Natural killer cell (primary cell): Measurements from ENCODE around the gene RNF11. TPM values are rescaled to one million over a fixed set of nuclear protein-coding genes. Genes with fewer than 3 reads are reported as not detected.

Source experiments
- ATAC-seq, 3 donors: fragments of 150-1000 bp in 2 of 3; fragments of 200-7000 bp in 1 of 3; cut with Tn5 transposase; 1 replicate in 1 of 3; 2 replicates in 2 of 3; pipeline ENCODE4 v1.10.0; 2021; ENCODE audit warnings: mild to moderate bottlenecking in 2 of 3, moderate library complexity in 2 of 3
- DNase-seq, 2 donors: peaks; one replicate each; pipeline versions ENCODE4 v3.0.0 to v3.0.0-alpha.2; 2013 to 2021; ENCODE audit warnings: mixed read lengths in 1 of 2
- H3K27ac ChIP-seq: one replicate; pipeline ENCODE4 v1.5.1; 2013; ENCODE audit warnings: mild to moderate bottlenecking, low read length
- H3K27me3 ChIP-seq: one replicate; pipeline ENCODE4 v1.6.1; 2013; ENCODE audit warnings: low read length; ENCODE audit not compliant: control insufficient read depth, insufficient read depth
- H3K36me3 ChIP-seq: one replicate; pipeline ENCODE4 v1.6.1; 2013; ENCODE audit warnings: low read length; ENCODE audit not compliant: control insufficient read depth, insufficient read depth
- H3K4me1 ChIP-seq: one replicate; pipeline ENCODE4 v1.6.1; 2013; ENCODE audit warnings: low read length; ENCODE audit not compliant: control insufficient read depth, insufficient read depth
- H3K4me3 ChIP-seq: one replicate; pipeline ENCODE4 v1.5.1; 2013; ENCODE audit warnings: low read length
- H3K9me3 ChIP-seq: one replicate; pipeline ENCODE4 v1.6.1; 2013; ENCODE audit warnings: low read length; ENCODE audit not compliant: control insufficient read depth, insufficient read depth
- H3K27ac Mint-ChIP-seq, 2 donors: one replicate each; pipeline ENCODE4 v1.8.0; 2022; ENCODE audit warnings: mild to moderate bottlenecking in 2 of 2, mixed read lengths in 2 of 2, moderate library complexity in 1 of 2
- H3K27me3 Mint-ChIP-seq, 2 donors: one replicate each; pipeline ENCODE4 v1.8.0; 2022; ENCODE audit warnings: low read depth in 2 of 2, mixed read lengths in 2 of 2
- H3K36me3 Mint-ChIP-seq: one replicate; pipeline ENCODE4 v1.8.0; 2022; ENCODE audit warnings: mixed read lengths
- H3K4me1 Mint-ChIP-seq, 2 donors: one replicate each; pipeline ENCODE4 v1.8.0; 2022; ENCODE audit warnings: mixed read lengths in 2 of 2
- H3K4me3 Mint-ChIP-seq: one replicate; pipeline ENCODE4 v1.8.0; 2022; ENCODE audit warnings: mild to moderate bottlenecking, moderate library complexity, mixed read lengths
- H3K9me3 Mint-ChIP-seq, 2 donors: one replicate each; pipeline ENCODE4 v1.8.0; 2022; ENCODE audit warnings: mixed read lengths in 2 of 2
- CTCF ChIP-seq: fragments of 200-600 bp; IDR thresholded peaks from one replicate; pipeline ENCODE4 v1.8.0; 2022; ENCODE audit warnings: antibody characterized with exemption
- WGBS: methylation state at CpG from one replicate; pipeline ENCODE4 v1.1.7; 2013; ENCODE audit warnings: missing lambda C conversion rate; ENCODE audit not compliant: insufficient coverage; 5-methylcytosine and 5-hydroxymethylcytosine counted together
- intact Hi-C: fragments of 100-400 bp; cut with micrococcal nuclease; formaldehyde crosslinking; loops from one replicate; pipeline ENCODE4 v1.14.2; 2022
- total RNA-seq, 4 donors: library from RNA; stranded (reverse); fragments of 120-200 nt in 1 of 4; gene quantifications; one replicate each; pipeline versions ENCODE4 v1.2.3 to v1.2.4, GENCODE V29; 2013 to 2022

Gene RNF11
- total RNA-seq, 3 donors from 2014 or later (not counting 1 experiment from before 2014, with no cell fraction given), result 68.3 to 89.5 (median 68.4) TPM

- 87% methylated on average over 3 of the region's 3 CpGs for WGBS
- H3K27ac Mint-ChIP-seq, result no peak overlapping the region
- ATAC-seq (no peak), DNase-seq (no peak)
- no peak overlapping the region for H3K4me3 Mint-ChIP-seq
- H3K4me1 ChIP-seq, result no peaks in the 10 kb centered on the region
- no peaks in the 10 kb centered on the region for H3K27me3 ChIP-seq
- no peaks in the 10 kb centered on the region for H3K9me3 ChIP-seq
- no peaks in the 10 kb centered on the region for H3K36me3 ChIP-seq
- H3K27ac ChIP-seq, result no peak overlapping the region
- no peaks in the 10 kb centered on the region for H3K9me3 Mint-ChIP-seq
- H3K27me3 Mint-ChIP-seq, result no peaks in the 10 kb centered on the region
- TF ChIP-seq CTCF, result no peak
- H3K36me3 Mint-ChIP-seq, result no peaks in the 10 kb centered on the region
- no peak overlapping the region for H3K4me3 ChIP-seq
- no peaks in the 10 kb centered on the region for H3K4me1 Mint-ChIP-seq
- intact Hi-C loops, result no loop called here
These were observed 32.8 kb upstream of the RNF11 start for GRCh38 chr1:51203121-51203873.

GRCh38 chr1:51203874-51204245, 32.2 kb upstream of the RNF11 start:
- no peak overlapping the region for H3K4me3 ChIP-seq
- Mint-ChIP-seq H3K4me1 (no peaks in the 10 kb centered on the region), H3K4me3 (no peak overlapping the region), H3K36me3 (no peaks in the 10 kb centered on the region), H3K9me3 (no peaks in the 10 kb centered on the region), H3K27me3 (no peaks in the 10 kb centered on the region), H3K27ac (no peak overlapping the region)
- ATAC-seq, result no peak
- intact Hi-C loops, result no loop called here
- no peak for DNase-seq
- no peaks in the 10 kb centered on the region for H3K36me3 ChIP-seq
- WGBS, result 95% methylated on average over 6 of the region's 6 CpGs
- H3K9me3 ChIP-seq, result no peaks in the 10 kb centered on the region
- no peaks in the 10 kb centered on the region for H3K27me3 ChIP-seq
- no peak overlapping the region for H3K27ac ChIP-seq
- H3K4me1 ChIP-seq, result no peaks in the 10 kb centered on the region
- TF ChIP-seq CTCF, result no peak

GRCh38 chr1:51210055-51210454, 26.0 kb upstream of the RNF11 start:
- intact Hi-C loops, result no loop called here
- no peak for TF ChIP-seq CTCF
- Mint-ChIP-seq H3K36me3 (no peaks in the 10 kb centered on the region), H3K9me3 (no peaks in the 10 kb centered on the region), H3K27ac (no peak overlapping the region), H3K27me3 (no peaks in the 10 kb centered on the region), H3K4me1 (peaks cover 8% of the 10 kb centered on the region in 2 donors), H3K4me3 (no peak overlapping the region)
- Histone ChIP-seq H3K27ac (no peak overlapping the region), H3K4me1 (no peaks in the 10 kb centered on the region), H3K36me3 (no peaks in the 10 kb centered on the region), H3K9me3 (no peaks in the 10 kb centered on the region), H3K27me3 (no peaks in the 10 kb centered on the region), H3K4me3 (no peak overlapping the region)
- ATAC-seq, result no peak
- no peak for DNase-seq
- WGBS, result 82% methylated on average over 2 of the region's 3 CpGs

- H3K9me3 ChIP-seq, result no peaks in the 10 kb centered on the region
- H3K9me3 Mint-ChIP-seq, result no peaks in the 10 kb centered on the region
- H3K27ac ChIP-seq, result no peak overlapping the region
- DNase-seq (no peak), ATAC-seq (no peak)
- no peaks in the 10 kb centered on the region for H3K27me3 Mint-ChIP-seq
- no peak for TF ChIP-seq CTCF
- H3K36me3 ChIP-seq, result no peaks in the 10 kb centered on the region
- H3K27ac Mint-ChIP-seq, result no peak overlapping the region
- intact Hi-C loops, result no loop called here
- no peak overlapping the region for H3K4me3 Mint-ChIP-seq
- H3K4me1 Mint-ChIP-seq, result peaks cover 14 to 15% of the 10 kb centered on the region in 2 donors
- H3K36me3 Mint-ChIP-seq, result no peaks in the 10 kb centered on the region
- no peaks in the 10 kb centered on the region for H3K27me3 ChIP-seq
- no peaks in the 10 kb centered on the region for H3K4me1 ChIP-seq
- 94% methylated on average over 3 of the region's 3 CpGs for WGBS
- H3K4me3 ChIP-seq, result no peak overlapping the region
These were observed 25.4 kb upstream of the RNF11 start for GRCh38 chr1:51210676-51211075.
